Lower lobe of right lung (tissue), 2 donors: Measurements from ENCODE around the gene POLR2E. TPM values are rescaled to one million over a fixed set of nuclear protein-coding genes. Genes with fewer than 3 reads are reported as not detected.

Experiments used
- ATAC-seq, 2 donors: fragments of 200-7000 bp; cut with Tn5 transposase; one replicate each; pipeline ENCODE4 v1.9.1; 2020 to 2022; ENCODE audit warnings: mild to moderate bottlenecking in 2 of 2, moderate library complexity in 2 of 2
- DNase-seq: peaks from one replicate; pipeline ENCODE4 v3.0.0-alpha.2; 2020
- H3K27ac ChIP-seq: fragments of 200-600 bp; one replicate; pipeline ENCODE4 v1.8.0; 2022
- H3K27me3 ChIP-seq: fragments of 200-600 bp; one replicate; pipeline ENCODE4 v1.8.0; 2022; ENCODE audit warnings: low read depth
- H3K36me3 ChIP-seq: fragments of 200-600 bp; one replicate; pipeline ENCODE4 v1.8.0; 2022; ENCODE audit warnings: mild to moderate bottlenecking
- H3K4me1 ChIP-seq: fragments of 200-600 bp; one replicate; pipeline ENCODE4 v1.8.0; 2022
- H3K4me3 ChIP-seq: fragments of 200-600 bp; one replicate; pipeline ENCODE4 v1.8.0; 2022; ENCODE audit warnings: mild to moderate bottlenecking
- H3K9me3 ChIP-seq: fragments of 200-600 bp; one replicate; pipeline ENCODE4 v1.8.0; 2022
- intact Hi-C: fragments of 100-400 bp; cut with DNase I; formaldehyde crosslinking; loops from one replicate; pipeline ENCODE4 v1.11.0; 2022
- total RNA-seq: library from RNA; stranded (reverse); fragmentation: NEBNext Ultra II Directional; extraction: Animal tissue kit (Norgen Biotek cat#: 25700); gene quantifications from one replicate; pipeline ENCODE4 v1.2.1, GENCODE V29; 2021
- TF ChIP-seq, protein P1 (sequence below): fragments of 200-600 bp; IDR thresholded peaks from one replicate; pipeline ENCODE4 v1.8.0; 2022; ENCODE audit warnings: antibody characterized with exemption, mild to moderate bottlenecking
- donor health status: DM: no; HTN: yes; CAD: no; lungs with severe emphysema.

The POLR2E gene
- total RNA-seq, 1 donor from 2014 or later, result 158 TPM

GRCh38 chr19:1123885-1124677 is 28.9 kb upstream of the POLR2E start:
- ATAC-seq (no peak), DNase-seq (no peak)
- TF ChIP-seq, protein P1, sequence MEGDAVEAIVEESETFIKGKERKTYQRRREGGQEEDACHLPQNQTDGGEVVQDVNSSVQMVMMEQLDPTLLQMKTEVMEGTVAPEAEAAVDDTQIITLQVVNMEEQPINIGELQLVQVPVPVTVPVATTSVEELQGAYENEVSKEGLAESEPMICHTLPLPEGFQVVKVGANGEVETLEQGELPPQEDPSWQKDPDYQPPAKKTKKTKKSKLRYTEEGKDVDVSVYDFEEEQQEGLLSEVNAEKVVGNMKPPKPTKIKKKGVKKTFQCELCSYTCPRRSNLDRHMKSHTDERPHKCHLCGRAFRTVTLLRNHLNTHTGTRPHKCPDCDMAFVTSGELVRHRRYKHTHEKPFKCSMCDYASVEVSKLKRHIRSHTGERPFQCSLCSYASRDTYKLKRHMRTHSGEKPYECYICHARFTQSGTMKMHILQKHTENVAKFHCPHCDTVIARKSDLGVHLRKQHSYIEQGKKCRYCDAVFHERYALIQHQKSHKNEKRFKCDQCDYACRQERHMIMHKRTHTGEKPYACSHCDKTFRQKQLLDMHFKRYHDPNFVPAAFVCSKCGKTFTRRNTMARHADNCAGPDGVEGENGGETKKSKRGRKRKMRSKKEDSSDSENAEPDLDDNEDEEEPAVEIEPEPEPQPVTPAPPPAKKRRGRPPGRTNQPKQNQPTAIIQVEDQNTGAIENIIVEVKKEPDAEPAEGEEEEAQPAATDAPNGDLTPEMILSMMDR, result no peak
- Histone ChIP-seq H3K4me1 (peaks cover 26% of the 10 kb centered on the region), H3K27ac (no peak overlapping the region), H3K36me3 (peaks cover 95% of the 10 kb centered on the region), H3K27me3 (no peaks in the 10 kb centered on the region), H3K4me3 (no peak overlapping the region), H3K9me3 (no peaks in the 10 kb centered on the region)
- intact Hi-C loops, result no loop called here

- intact Hi-C loops, result no loop called here
- Histone ChIP-seq H3K9me3 (no peaks in the 10 kb centered on the region), H3K4me3 (no peak overlapping the region), H3K27ac (no peak overlapping the region), H3K36me3 (peaks cover 100% of the 10 kb centered on the region), H3K4me1 (peaks cover 24% of the 10 kb centered on the region), H3K27me3 (no peaks in the 10 kb centered on the region)
- ATAC-seq (no peak), DNase-seq (no peak)
- TF ChIP-seq, protein P1, result no peak
These were observed 28.2 kb upstream of the POLR2E start for GRCh38 chr19:1123381-1123780.

DNA sequence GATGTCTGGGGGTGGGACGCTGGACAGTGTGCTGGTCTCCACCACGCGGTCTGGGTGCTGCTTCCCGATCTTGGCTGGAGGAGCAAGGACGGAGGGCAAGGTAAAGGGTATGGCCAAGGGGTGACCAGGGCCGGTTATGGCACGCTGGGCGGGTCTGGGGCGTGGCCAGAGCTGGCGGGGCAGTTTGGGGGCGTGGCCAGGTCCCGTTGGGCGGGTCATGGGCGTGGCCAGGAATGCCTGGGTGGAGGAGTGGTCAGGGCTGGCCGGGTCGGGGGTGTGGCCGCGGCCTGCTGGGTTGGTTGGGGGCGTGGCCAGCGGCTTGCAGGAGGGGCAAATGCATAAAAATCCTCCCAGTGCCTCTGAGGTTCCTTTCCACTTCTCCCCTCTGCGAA is 27.8 kb upstream of the POLR2E start:
- ATAC-seq (peak; percentile 63 to 80), DNase-seq (peak; percentile 78)
- intact Hi-C loops, result no loop called here
- TF ChIP-seq, protein P1, result no peak
- H3K4me1 ChIP-seq, result peaks cover 21% of the 10 kb centered on the region
- no peaks in the 10 kb centered on the region for H3K9me3 ChIP-seq
- no peaks in the 10 kb centered on the region for H3K27me3 ChIP-seq
- peaks cover 100% of the 10 kb centered on the region for H3K36me3 ChIP-seq
- H3K4me3 ChIP-seq, result no peak overlapping the region
- H3K27ac ChIP-seq, result no peak overlapping the region

GRCh38 chr19:1122021-1122971 is 27.1 kb upstream of the POLR2E start:
- Histone ChIP-seq H3K4me1 (peaks cover 14% of the 10 kb centered on the region), H3K4me3 (no peak overlapping the region), H3K9me3 (no peaks in the 10 kb centered on the region), H3K36me3 (peaks cover 100% of the 10 kb centered on the region), H3K27me3 (no peaks in the 10 kb centered on the region), H3K27ac (no peak overlapping the region)
- TF ChIP-seq, protein P1, result no peak
- ATAC-seq, result no peak
- peak; percentile 42 for DNase-seq
- intact Hi-C loops, result no loop called here

- Histone ChIP-seq H3K9me3 (no peaks in the 10 kb centered on the region), H3K4me1 (peaks cover 5% of the 10 kb centered on the region), H3K4me3 (no peak overlapping the region), H3K36me3 (peaks cover 100% of the 10 kb centered on the region), H3K27ac (no peak overlapping the region), H3K27me3 (no peaks in the 10 kb centered on the region)
- TF ChIP-seq, protein P1, result no peak
- DNase-seq, result no peak
- intact Hi-C loops, result no loop called here
- no peak for ATAC-seq
These were observed 26.2 kb upstream of the POLR2E start for GRCh38 chr19:1121395-1121794.
